HG03066 (cell line): ENCODE measurements around the gene SDHC.
"Not testable (repeated sequence)": the region's sequence is repeated elsewhere in the genome, so short reads cannot be mapped to it uniquely, and the experiment has no call there.

Experiments used
- ATAC-seq: cut with Tn5 transposase; IDR thresholded peaks from one replicate; pipeline ENCODE4 v1.9.1; 2021; ENCODE audit warnings: low read depth; ENCODE audit not compliant: unreplicated experiment

The SDHC gene

GRCh38 chr1:161309868-161310267 lies 4.3 kb upstream of the SDHC start, which contains the start of gene MPZ:
Gene MPZ (minus strand): TSS chr1:161309968. CDS start chr1:161309905, 63 bp downstream.
- ATAC-seq, result no peak

- ATAC-seq, result no peak
These were observed 2.5 kb upstream of the SDHC start for GRCh38 chr1:161311595-161312181.

GRCh38 chr1:161313554-161314200 lies 504 bp upstream of the SDHC start:
- ATAC-seq, result no peak

- ATAC-seq, result not testable (repeated sequence)
These were observed 1.9 kb downstream of the SDHC start for GRCh38 chr1:161315841-161316674.

GRCh38 chr1:161324020-161324419 lies 9.8 kb downstream of the SDHC start:
- no peak for ATAC-seq

GRCh38 chr1:161330346-161330745 lies 16.2 kb downstream of the SDHC start:
- ATAC-seq, result no peak

GRCh38 chr1:161333166-161333565 lies 19.0 kb downstream of the SDHC start:
- no peak for ATAC-seq

GRCh38 chr1:161335796-161336195 lies 21.6 kb downstream of the SDHC start:
- no peak for ATAC-seq

GRCh38 chr1:161342177-161342576 lies 28.0 kb downstream of the SDHC start:
- no peak for ATAC-seq

DNA sequence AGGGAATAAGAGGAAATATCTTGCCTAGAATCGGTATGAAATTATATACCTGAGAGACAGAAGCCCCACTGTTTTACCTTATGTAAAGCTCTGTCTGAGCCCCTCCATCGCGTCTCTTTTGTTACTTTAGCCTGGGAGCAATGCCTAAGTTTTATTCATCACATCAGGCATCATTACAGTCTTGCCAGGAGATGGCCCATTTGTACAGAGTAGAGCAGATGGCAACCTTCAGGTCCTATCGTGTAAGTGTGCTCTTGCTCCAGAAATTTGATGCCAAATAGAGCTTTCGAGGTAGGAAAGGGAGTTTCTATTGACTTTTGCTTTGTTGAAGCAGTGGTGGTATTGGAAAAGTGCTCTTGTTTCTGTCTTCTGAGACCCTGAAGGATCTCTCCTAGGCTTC lies 28.6 kb downstream of the SDHC start:
- ATAC-seq, result no peak

- ATAC-seq, result no peak
These were observed 36.5 kb downstream of the SDHC start for GRCh38 chr1:161350671-161351070.

GRCh38 chr1:161351482-161351881 lies 37.3 kb downstream of the SDHC start:
- ATAC-seq, result no peak

- ATAC-seq, result no peak
These were observed 42.9 kb downstream of the SDHC start for GRCh38 chr1:161357073-161357472.

DNA sequence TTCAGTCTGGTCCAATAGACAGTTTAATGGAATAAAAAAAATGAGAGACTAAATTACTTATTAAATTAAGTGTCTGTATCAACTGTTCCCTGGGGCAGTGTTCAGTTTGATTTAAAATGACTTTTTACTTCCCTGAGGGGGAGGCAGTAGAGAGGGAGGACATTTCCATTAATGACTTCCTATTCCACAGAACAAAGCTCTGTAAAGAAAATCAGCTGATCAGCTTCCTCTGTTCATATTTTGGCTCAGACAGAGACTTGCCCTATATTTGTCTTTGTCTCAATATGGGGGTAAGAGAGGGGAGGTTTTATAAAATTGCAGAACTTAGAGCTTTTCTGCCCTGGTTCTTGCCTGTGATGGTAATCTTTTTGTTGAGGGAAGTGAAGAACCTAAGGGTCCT lies 45.1 kb downstream of the SDHC start:
- ATAC-seq, result no peak

DNA sequence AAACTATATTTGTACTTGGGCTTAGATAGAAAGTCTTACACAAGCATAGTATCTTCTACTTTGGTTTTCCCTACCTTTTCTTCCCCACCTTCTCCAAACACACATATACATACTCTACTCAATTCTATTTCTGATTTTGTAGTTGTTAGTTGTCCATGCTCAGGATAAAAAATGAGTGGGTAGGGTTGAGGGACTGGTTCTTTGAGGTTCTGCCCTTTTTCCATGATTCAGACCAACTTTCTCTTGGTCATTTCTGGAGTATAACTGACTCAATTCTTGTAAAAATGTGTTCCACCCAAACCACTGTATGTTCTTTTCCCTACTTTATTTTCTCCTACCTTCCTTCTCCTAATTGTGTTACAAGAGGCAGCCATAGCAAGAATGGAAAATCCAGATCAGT lies 50.2 kb downstream of the SDHC start:
- ATAC-seq, result no peak

GRCh38 chr1:161365207-161365606 lies 51.0 kb downstream of the SDHC start:
- ATAC-seq, result no peak

DNA sequence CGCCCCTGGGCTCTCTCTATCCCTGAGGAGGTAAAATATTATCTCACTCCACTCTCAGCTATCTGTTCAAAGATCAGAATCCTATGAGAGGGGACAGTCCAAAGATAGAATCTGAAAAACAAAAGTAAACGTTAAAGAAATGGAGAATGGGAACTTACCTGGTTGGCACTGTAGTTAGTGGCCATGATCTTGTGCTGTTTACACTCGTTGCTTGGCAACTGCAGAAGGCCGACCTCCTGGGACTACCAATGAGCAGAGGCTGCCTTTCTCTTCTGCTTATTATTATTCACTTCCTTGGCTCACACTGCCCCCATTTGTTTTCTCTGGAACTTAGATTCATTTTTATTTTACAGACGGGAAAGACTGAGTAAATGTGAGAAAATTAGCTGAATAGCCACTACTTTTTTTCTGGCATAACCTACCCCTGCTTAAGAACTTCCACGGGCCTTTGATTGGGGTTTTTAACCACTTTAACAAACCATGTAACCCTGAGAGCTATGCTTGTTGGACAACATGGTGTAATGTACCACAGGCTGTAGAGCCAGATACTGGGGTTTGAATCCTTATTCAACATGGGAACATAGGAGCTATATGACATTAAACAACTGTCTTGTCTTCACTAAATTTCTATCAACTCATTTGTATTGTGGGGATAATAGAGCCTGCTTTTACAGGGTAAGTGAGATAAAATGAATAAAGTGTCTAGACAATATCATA lies 53.7 kb downstream of the SDHC start, which contains the start of gene CFAP126:
Gene CFAP126, minus strand, starts transcription at position 193 of the 717 bp plus-strand sequence. Its CDS starts 8 bp downstream, at position 185.
- peak; percentile 97 for ATAC-seq

DNA sequence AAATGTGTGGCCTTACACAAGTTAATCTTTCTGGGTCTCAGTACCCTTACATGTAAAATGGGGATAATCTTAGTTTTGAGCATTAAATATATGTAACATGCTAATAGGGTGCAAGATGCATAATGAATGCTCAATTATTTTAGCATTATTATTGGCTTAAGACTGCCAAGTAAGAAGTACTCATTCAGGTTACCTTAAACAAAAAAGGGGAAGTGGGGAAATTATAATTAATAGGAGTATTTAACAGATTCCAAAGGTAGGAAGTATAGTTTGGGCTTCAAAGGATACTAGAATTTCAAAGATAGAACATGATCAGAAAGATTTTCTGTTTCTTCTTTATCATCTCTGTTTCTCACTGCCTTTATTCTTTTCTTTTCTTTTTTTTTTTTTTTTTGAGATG lies 59.3 kb downstream of the SDHC start:
- ATAC-seq, result no peak

- no peak for ATAC-seq
These were observed 60.2 kb downstream of the SDHC start for GRCh38 chr1:161374373-161374772.

- no peak for ATAC-seq
These were observed 63.8 kb downstream of the SDHC start for GRCh38 chr1:161378014-161378413.

DNA sequence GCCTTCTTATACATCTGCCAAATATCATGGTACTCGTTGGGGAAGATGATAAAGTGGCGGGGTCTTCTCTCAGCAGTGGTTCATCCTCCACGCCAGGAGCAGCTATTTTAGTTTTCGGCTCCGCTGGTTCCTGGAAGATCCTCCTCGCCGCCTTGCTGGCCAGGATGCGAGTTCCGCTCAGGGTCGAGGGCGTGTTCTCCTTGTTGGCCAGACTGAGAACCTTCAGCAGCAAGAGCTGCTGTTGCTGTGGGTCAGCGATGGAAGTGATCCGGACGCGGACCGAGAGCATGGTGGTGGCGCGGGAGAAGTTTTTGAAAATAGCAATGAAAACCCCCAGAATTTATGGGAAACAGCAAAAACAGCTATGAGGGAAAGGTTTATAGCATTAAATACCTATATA lies 64.9 kb downstream of the SDHC start:
- no peak for ATAC-seq
